Panc1 (cell line): ENCODE measurements around the gene AGMAT.

Source experiments
- POLR2AphosphoS5 ChIP-seq: IDR thresholded peaks from 2 replicates; pipeline ENCODE4 v1.6.1; 2012; ENCODE audit warnings: mild to moderate bottlenecking, low read depth, low read length, moderate library complexity
- TF ChIP-seq, protein P1 (sequence below): fragments of 450-650 bp; IDR thresholded peaks from 2 replicates; pipeline ENCODE4 v1.5.1; 2017; ENCODE audit warnings: mild to moderate bottlenecking

DNA sequence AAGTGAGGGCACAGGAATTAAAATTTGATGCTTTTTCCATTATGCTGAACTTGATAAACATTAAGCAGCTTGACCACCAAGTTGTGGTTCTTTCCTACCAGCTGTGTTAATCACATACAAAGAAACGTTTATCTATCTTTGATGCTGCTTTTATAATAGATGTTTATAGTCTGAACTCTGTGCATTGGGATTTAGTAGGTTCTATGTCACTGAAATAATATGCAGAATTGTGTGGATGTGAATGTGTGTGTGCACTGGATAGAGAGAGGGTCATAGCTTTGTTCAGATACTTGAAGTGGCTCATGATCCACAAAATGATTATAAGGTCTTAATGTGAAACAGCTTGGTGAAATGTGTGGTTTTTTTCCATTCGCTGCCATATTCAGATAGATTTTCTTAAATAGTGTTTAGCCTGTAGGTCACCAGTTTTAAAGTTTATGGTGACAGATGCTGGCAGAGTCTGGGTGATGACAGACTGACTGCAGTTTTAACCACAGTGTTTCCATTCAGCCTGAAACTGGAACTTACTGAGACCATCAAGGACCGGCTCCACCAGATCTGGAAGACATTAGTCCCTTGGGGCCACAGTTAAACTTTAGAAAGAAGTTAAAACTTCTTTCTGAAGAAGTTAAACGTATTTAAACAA lies 42.6 kb upstream of the AGMAT start:
- TF ChIP-seq, protein P1, sequence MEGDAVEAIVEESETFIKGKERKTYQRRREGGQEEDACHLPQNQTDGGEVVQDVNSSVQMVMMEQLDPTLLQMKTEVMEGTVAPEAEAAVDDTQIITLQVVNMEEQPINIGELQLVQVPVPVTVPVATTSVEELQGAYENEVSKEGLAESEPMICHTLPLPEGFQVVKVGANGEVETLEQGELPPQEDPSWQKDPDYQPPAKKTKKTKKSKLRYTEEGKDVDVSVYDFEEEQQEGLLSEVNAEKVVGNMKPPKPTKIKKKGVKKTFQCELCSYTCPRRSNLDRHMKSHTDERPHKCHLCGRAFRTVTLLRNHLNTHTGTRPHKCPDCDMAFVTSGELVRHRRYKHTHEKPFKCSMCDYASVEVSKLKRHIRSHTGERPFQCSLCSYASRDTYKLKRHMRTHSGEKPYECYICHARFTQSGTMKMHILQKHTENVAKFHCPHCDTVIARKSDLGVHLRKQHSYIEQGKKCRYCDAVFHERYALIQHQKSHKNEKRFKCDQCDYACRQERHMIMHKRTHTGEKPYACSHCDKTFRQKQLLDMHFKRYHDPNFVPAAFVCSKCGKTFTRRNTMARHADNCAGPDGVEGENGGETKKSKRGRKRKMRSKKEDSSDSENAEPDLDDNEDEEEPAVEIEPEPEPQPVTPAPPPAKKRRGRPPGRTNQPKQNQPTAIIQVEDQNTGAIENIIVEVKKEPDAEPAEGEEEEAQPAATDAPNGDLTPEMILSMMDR: no peak
- no peak for TF ChIP-seq POLR2AphosphoS5
